Astrocyte (in vitro differentiated cells and primary cell): ENCODE results near the gene CTNNA3.

Source experiments
- CTCF ChIP-seq: IDR thresholded peaks from 2 replicates; pipeline ENCODE4 v1.5.1; 2011; ENCODE audit warnings: low read depth, mild to moderate bottlenecking, inconsistent platforms, low read length, moderate library complexity; ENCODE audit not compliant: insufficient read depth
- EZH2 ChIP-seq: IDR thresholded peaks from 2 replicates; pipeline ENCODE4 v1.6.1; 2012; ENCODE audit warnings: mild to moderate bottlenecking, low read length, inconsistent platforms; ENCODE audit not compliant: insufficient read depth

- TF ChIP-seq CTCF (no peak), EZH2 (no peak)
These were observed 597.5 kb downstream of the CTNNA3 start for GRCh38 chr10:67098461-67098860.
